ENCODE data around the gene MED13L.

GRCh38 chr12:116317986-116318575 lies 40.6 kb upstream of the MED13L start:
- TF ChIP-seq CTCF (IDR thresholded peaks at IDR 0.05): no peak
- TF ChIP-seq POLR2A (IDR thresholded peaks at IDR 0.05): no peak

Measured in testis (tissue), 2 donors.